ENCODE data around the gene SLC46A2.

Gene SLC46A2

DNA sequence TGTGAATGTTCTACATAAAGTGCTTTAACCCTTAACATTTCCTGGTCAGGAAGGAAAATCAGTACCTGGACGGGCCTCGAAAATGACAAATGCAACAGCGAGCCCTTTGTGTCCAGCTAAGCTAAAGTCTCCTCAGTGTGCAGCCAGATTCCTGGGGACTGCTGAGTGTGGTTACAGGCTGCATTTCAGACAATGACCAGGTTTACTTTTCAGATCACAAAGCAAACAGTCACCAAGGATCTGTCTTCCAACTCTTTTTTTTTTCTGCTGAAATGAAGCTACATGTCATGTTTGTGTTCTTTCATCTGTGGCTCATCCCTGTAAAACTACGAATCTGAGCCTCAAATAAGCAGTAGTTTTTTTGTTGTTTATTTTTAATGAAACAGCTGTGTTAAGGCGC, 20.8 kb downstream of the SLC46A2 start:
- Histone ChIP-seq H3K9ac (no peak overlapping the region), H3K36me3 (ENCODE audit: insufficient read depth) (no peaks in the 10 kb centered on the region), H4K20me1 (ENCODE audit: insufficient read depth) (no peaks in the 10 kb centered on the region), H2AFZ (ENCODE audit: low read depth) (no peak overlapping the region), H3K4me3 (IDR thresholded peaks at IDR 0.05; ENCODE audit: insufficient read depth, low read depth, low read length) (no peak overlapping the region), H3K4me1 (ENCODE audit: low read depth, poor library complexity, severe bottlenecking) (no peaks in the 10 kb centered on the region), H3K27ac (no peak overlapping the region), H3K79me2 (ENCODE audit: insufficient read depth, low read depth) (no peaks in the 10 kb centered on the region), H3K27me3 (ENCODE audit: insufficient read depth, low read depth) (no peaks in the 10 kb centered on the region), H3K4me2 (no peak overlapping the region)
- TF ChIP-seq, protein P1, sequence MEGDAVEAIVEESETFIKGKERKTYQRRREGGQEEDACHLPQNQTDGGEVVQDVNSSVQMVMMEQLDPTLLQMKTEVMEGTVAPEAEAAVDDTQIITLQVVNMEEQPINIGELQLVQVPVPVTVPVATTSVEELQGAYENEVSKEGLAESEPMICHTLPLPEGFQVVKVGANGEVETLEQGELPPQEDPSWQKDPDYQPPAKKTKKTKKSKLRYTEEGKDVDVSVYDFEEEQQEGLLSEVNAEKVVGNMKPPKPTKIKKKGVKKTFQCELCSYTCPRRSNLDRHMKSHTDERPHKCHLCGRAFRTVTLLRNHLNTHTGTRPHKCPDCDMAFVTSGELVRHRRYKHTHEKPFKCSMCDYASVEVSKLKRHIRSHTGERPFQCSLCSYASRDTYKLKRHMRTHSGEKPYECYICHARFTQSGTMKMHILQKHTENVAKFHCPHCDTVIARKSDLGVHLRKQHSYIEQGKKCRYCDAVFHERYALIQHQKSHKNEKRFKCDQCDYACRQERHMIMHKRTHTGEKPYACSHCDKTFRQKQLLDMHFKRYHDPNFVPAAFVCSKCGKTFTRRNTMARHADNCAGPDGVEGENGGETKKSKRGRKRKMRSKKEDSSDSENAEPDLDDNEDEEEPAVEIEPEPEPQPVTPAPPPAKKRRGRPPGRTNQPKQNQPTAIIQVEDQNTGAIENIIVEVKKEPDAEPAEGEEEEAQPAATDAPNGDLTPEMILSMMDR (conservative IDR thresholded peaks at IDR 0.05; ENCODE audit: low read depth, low read length) = no peak

DNA sequence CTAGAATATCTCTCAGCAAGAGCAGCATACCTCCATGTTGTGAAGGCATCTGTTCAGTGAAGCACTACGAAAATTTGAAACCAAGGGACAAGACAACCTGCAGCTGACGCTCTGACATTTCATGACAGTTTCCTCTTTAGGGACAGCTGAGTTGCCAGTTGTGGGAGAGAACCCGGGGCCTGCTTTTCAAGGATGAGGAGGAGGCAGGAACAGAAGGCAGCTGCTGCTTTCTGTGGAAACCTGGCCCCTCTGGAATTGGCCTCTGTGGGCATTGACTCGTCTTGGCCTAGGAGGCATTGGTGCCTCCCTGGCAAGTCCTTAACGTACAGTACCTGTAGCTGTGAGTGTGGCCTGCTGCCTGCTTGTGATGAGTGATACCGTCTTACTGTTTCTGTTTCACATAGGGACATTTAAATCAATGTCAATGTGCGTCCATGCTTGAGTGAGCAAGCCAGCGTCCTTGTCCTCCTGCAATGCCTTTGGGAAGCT, 21.6 kb downstream of the SLC46A2 start:
- Histone ChIP-seq H3K4me2 (no peak overlapping the region), H3K27me3 (ENCODE audit: insufficient read depth, low read depth) (no peaks in the 10 kb centered on the region), H4K20me1 (ENCODE audit: insufficient read depth) (no peaks in the 10 kb centered on the region), H3K36me3 (ENCODE audit: insufficient read depth) (no peaks in the 10 kb centered on the region), H3K4me3 (IDR thresholded peaks at IDR 0.05; ENCODE audit: insufficient read depth, low read depth, low read length) (no peak overlapping the region), H3K79me2 (ENCODE audit: insufficient read depth, low read depth) (no peaks in the 10 kb centered on the region), H2AFZ (ENCODE audit: low read depth) (no peak overlapping the region), H3K27ac (no peak overlapping the region), H3K4me1 (ENCODE audit: low read depth, poor library complexity, severe bottlenecking) (no peaks in the 10 kb centered on the region), H3K9ac (no peak overlapping the region)
- TF ChIP-seq, protein P1 (conservative IDR thresholded peaks at IDR 0.05; ENCODE audit: low read depth, low read length) = no peak

DNA sequence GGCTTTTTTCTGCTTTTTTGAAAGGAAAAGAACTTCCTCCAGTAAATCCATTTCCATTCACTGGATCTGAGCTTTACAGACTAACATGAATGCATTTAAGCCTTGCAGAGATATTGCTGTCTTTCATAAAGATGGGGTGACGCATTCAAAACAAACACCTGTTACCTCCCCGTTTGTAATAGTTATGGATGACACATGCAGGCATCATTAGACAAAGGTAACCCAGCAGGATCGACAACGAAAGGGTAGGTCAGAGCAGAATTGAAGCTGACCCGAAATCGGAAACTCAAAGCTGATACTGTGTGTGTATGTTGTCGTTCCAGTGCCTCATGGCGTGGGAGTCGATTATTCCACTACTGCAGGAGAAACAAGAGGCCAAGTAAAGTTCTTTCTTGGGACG, 22.2 kb downstream of the SLC46A2 start:
- Histone ChIP-seq H3K27ac (no peak overlapping the region), H3K4me2 (no peak overlapping the region), H3K79me2 (ENCODE audit: insufficient read depth, low read depth) (no peaks in the 10 kb centered on the region), H3K36me3 (ENCODE audit: insufficient read depth) (no peaks in the 10 kb centered on the region), H3K27me3 (ENCODE audit: insufficient read depth, low read depth) (no peaks in the 10 kb centered on the region), H3K4me1 (ENCODE audit: low read depth, poor library complexity, severe bottlenecking) (no peaks in the 10 kb centered on the region), H3K4me3 (IDR thresholded peaks at IDR 0.05; ENCODE audit: insufficient read depth, low read depth, low read length) (no peak overlapping the region), H3K9ac (no peak overlapping the region), H4K20me1 (ENCODE audit: insufficient read depth) (no peaks in the 10 kb centered on the region), H2AFZ (ENCODE audit: low read depth) (no peak overlapping the region)
- TF ChIP-seq, protein P1 (conservative IDR thresholded peaks at IDR 0.05; ENCODE audit: low read depth, low read length) = no peak

DNA sequence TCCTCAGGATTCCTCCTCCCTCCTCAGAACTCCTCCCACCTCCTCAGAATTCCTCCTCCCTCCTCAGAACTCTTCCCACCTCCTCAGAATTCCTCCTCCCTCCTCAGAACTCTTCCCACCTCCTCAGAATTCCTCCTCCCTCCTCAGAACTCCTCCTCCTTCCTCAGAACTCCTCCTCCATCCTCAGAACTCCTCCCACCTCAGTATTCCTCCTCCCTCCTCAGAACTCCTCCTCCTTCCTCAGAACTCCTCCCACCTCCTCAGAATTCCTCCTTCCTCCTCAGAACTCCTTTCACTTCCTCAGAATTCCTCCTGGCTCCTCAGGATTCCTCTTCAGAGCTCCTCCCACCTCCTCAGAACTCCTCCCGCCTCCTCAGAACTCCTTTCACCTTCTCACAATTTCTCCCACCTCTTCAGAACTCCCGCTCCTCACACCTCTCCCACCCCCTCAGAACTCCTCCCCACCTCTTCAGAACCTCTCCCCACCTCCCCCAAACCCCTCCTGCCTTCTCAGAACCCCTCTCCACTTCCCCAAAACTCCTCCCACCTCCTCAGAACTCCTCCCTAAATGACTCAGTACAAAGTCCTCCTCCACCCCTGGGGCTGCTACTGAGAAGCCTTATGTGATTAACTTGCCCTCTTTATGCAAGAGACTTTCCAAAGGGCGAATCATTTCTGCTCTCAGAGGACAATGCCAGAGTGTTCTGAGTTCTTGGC, 23.2 kb downstream of the SLC46A2 start:
- H4K20me1 ChIP-seq (ENCODE audit: insufficient read depth) = no peaks in the 10 kb centered on the region
- no peak overlapping the region for H3K4me2 ChIP-seq
- H3K4me3 ChIP-seq (IDR thresholded peaks at IDR 0.05; ENCODE audit: insufficient read depth, low read depth, low read length) = no peak overlapping the region
- H3K79me2 ChIP-seq (ENCODE audit: insufficient read depth, low read depth) = no peaks in the 10 kb centered on the region
- no peaks in the 10 kb centered on the region for H3K4me1 ChIP-seq (ENCODE audit: low read depth, poor library complexity, severe bottlenecking)
- no peak overlapping the region for H2AFZ ChIP-seq (ENCODE audit: low read depth)
- no peak overlapping the region for H3K27ac ChIP-seq
- H3K36me3 ChIP-seq (ENCODE audit: insufficient read depth) = no peaks in the 10 kb centered on the region
- TF ChIP-seq, protein P1 (conservative IDR thresholded peaks at IDR 0.05; ENCODE audit: low read depth, low read length) = no peak
- no peaks in the 10 kb centered on the region for H3K27me3 ChIP-seq (ENCODE audit: insufficient read depth, low read depth)
- no peak overlapping the region for H3K9ac ChIP-seq
